DND-41 (cell line): Measurements from ENCODE around the gene DUSP1.
A peak's percentile ranks its signal among the peaks of the same experiment; 100 is the strongest.

Experiments
- ATAC-seq: fragments of 200-7000 bp; cut with Tn5 transposase; 3 replicates; pipeline ENCODE4 v1.9.1; 2021; ENCODE audit warnings: low read depth; ENCODE audit not compliant: insufficient read depth
- DNase-seq: peaks from one replicate; pipeline ENCODE4 v3.0.0-alpha.2; 2020
- H2AFZ ChIP-seq: 2 replicates; pipeline ENCODE4 v1.6.0; 2012; ENCODE audit warnings: low read depth, low read length
- H3K27ac ChIP-seq: 2 replicates; pipeline ENCODE4 v1.5.1; 2012; ENCODE audit warnings: low read length, inconsistent platforms
- H3K27me3 ChIP-seq: fragments of 200-600 bp; sonication (generic); 2 replicates; pipeline ENCODE4 v1.6.0; 2012; ENCODE audit warnings: low read length, mild to moderate bottlenecking, inconsistent platforms; ENCODE audit not compliant: insufficient read depth, poor library complexity
- H3K36me3 ChIP-seq: 2 replicates; pipeline ENCODE4 v1.5.1; 2012; ENCODE audit warnings: low read length, inconsistent platforms; ENCODE audit not compliant: insufficient read depth
- H3K4me1 ChIP-seq: 2 replicates; pipeline ENCODE4 v1.5.1; 2012; ENCODE audit warnings: mild to moderate bottlenecking, low read length; ENCODE audit not compliant: insufficient read depth
- H3K4me2 ChIP-seq: 2 replicates; pipeline ENCODE4 v1.6.0; 2012; ENCODE audit warnings: mild to moderate bottlenecking, moderate library complexity, low read length, inconsistent platforms; ENCODE audit not compliant: insufficient read depth
- H3K4me3 ChIP-seq, 2 experiments: fragments of 200-600 bp in 1 of 2; shearing (Covaris generic) in 1 of 2; 2 replicates each; pipeline ENCODE4 v1.5.1; 2012 to 2016; ENCODE audit warnings: inconsistent platforms in 2 of 2, low read length in 2 of 2, mild to moderate bottlenecking in 2 of 2, low read depth in 1 of 2, moderate library complexity in 1 of 2
- H3K79me2 ChIP-seq: 2 replicates; pipeline ENCODE4 v1.6.0; 2012; ENCODE audit warnings: low read length, inconsistent platforms; ENCODE audit not compliant: insufficient read depth
- H3K9ac ChIP-seq: 2 replicates; pipeline ENCODE4 v1.6.0; 2012; ENCODE audit warnings: low read depth, mild to moderate bottlenecking, inconsistent platforms, low read length, moderate library complexity
- H3K9me3 ChIP-seq: 2 replicates; pipeline ENCODE4 v1.5.1; 2012; ENCODE audit warnings: low read length, moderate library complexity, mild to moderate bottlenecking, inconsistent platforms; ENCODE audit not compliant: insufficient read depth, severe bottlenecking
- H4K20me1 ChIP-seq: 2 replicates; pipeline ENCODE4 v1.6.0; 2012; ENCODE audit warnings: low read length; ENCODE audit not compliant: insufficient read depth
- CTCF ChIP-seq: IDR thresholded peaks from 2 replicates; pipeline ENCODE4 v1.5.1; 2012; ENCODE audit warnings: borderline replicate concordance, low read length, moderate library complexity, mild to moderate bottlenecking; ENCODE audit not compliant: poor library complexity, severe bottlenecking; ENCODE audit errors: extremely low read depth
- EZH2 ChIP-seq: IDR thresholded peaks from 3 replicates; pipeline ENCODE4 v1.6.1; 2012; ENCODE audit warnings: borderline replicate concordance, low read depth, mild to moderate bottlenecking, moderate library complexity, low read length, inconsistent platforms; ENCODE audit not compliant: severe bottlenecking

The DUSP1 gene

GRCh38 chr5:172773481-172774469, 2.8 kb upstream of the DUSP1 start:
- peaks cover 9% of the 10 kb centered on the region for H3K36me3 ChIP-seq
- H3K9me3 ChIP-seq: no peaks in the 10 kb centered on the region
- H3K27ac ChIP-seq: no peak overlapping the region
- H3K27me3 ChIP-seq: no peaks in the 10 kb centered on the region
- H4K20me1 ChIP-seq: peaks cover 13% of the 10 kb centered on the region
- no peak overlapping the region for H3K4me2 ChIP-seq
- H3K4me1 ChIP-seq: peaks cover 49% of the 10 kb centered on the region
- ATAC-seq (no peak), DNase-seq (no peak)
- no peak overlapping the region for H3K9ac ChIP-seq
- TF ChIP-seq CTCF: no peak
- no peak for TF ChIP-seq EZH2
- H3K4me3 ChIP-seq: no peak overlapping the region
- peaks cover 15% of the 10 kb centered on the region for H3K79me2 ChIP-seq
- no peak overlapping the region for H2AFZ ChIP-seq

- peak overlapping the region; percentile 94 for H2AFZ ChIP-seq
- peak overlapping the region; percentile 97 for H3K4me2 ChIP-seq
- peaks cover 15% of the 10 kb centered on the region for H3K79me2 ChIP-seq
- peak; percentile 72 for ATAC-seq
- peaks cover 42% of the 10 kb centered on the region for H3K4me1 ChIP-seq
- no peaks in the 10 kb centered on the region for H3K9me3 ChIP-seq
- DNase-seq: peak; percentile 75
- H3K4me3 ChIP-seq: peak overlapping the region; percentile 46 to 96; a peak in 3 of 4 replicates
- H3K27ac ChIP-seq: peak overlapping the region; percentile 81; the same call in 1 of the 2 replicates
- TF ChIP-seq CTCF (peak; percentile 87), EZH2 (no peak)
- peaks cover 19% of the 10 kb centered on the region for H3K36me3 ChIP-seq
- peak overlapping the region; percentile 91 for H3K9ac ChIP-seq
- H4K20me1 ChIP-seq: peaks cover 19% of the 10 kb centered on the region
- H3K27me3 ChIP-seq: no peaks in the 10 kb centered on the region
These were observed 1.3 kb upstream of the DUSP1 start for GRCh38 chr5:172772112-172772906.

DNA sequence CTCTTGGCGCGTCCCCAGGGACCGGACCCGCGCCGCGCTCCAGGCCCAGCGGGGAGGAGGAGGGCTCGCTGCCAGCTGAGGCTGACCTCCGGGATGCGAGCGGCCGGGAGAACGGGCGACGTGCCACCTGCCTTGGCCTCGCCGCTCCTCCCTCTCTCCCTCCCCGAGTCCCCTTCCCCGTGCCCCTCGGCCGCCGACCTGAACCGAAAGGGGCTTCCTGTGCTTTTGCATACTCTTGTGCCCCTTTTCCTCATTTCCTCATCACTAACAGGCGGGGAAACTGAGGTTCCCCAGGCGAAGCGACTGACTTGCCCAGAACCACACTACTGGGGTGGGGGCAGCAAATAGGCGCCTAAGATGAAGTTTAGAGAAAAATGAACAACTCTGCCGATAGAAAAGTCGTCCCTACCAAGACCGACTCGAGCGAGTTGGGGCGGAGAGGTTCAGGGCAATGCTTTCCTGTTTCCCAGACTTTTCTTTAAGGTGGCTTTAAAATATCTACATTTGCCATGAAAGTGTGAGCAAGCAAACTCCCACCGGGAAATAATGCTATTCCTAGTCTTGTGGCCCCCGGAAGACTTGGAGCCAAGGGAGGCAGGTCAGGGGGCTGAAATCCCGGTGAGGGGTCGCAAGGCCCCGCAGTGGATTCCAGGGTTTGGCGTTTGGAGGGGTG, 580 bp upstream of the DUSP1 start:
- H3K27me3 ChIP-seq: no peaks in the 10 kb centered on the region
- no peak for TF ChIP-seq EZH2
- no peak for TF ChIP-seq CTCF
- ATAC-seq: peak; percentile 27
- peaks cover 19% of the 10 kb centered on the region for H4K20me1 ChIP-seq
- peak overlapping the region; percentile 91 for H3K9ac ChIP-seq
- peaks cover 19% of the 10 kb centered on the region for H3K36me3 ChIP-seq
- H3K4me1 ChIP-seq: peaks cover 38% of the 10 kb centered on the region
- no peaks in the 10 kb centered on the region for H3K9me3 ChIP-seq
- H3K27ac ChIP-seq: peak overlapping the region; percentile 81
- H3K79me2 ChIP-seq: peaks cover 15% of the 10 kb centered on the region
- H3K4me3 ChIP-seq: peak overlapping the region; percentile 46 to 96
- peak overlapping the region; percentile 97 for H3K4me2 ChIP-seq
- DNase-seq: peak; percentile 37
- peak overlapping the region; percentile 94 for H2AFZ ChIP-seq
